HG03457 (cell line): ENCODE results near the gene DGKE.

ENCODE experiments used
- ATAC-seq: cut with Tn5 transposase; IDR thresholded peaks from one replicate; pipeline ENCODE4 v1.9.1; 2021; ENCODE audit warnings: moderate number of reproducible peaks; ENCODE audit not compliant: unreplicated experiment

DGKE gene

GRCh38 chr17:56887552-56888467 lies 53.9 kb downstream of the DGKE start:
- ATAC-seq: no peak

- no peak for ATAC-seq
Measured at GRCh38 chr17:56890390-56890789, 56.4 kb downstream of the DGKE start.

- no peak for ATAC-seq
Measured at GRCh38 chr17:56890906-56891674, 57.1 kb downstream of the DGKE start.

GRCh38 chr17:56891751-56892150 lies 57.8 kb downstream of the DGKE start:
- ATAC-seq: no peak

GRCh38 chr17:56892333-56892732 lies 58.4 kb downstream of the DGKE start:
- ATAC-seq: no peak

- ATAC-seq: no peak
Measured at GRCh38 chr17:56893503-56893902, 59.6 kb downstream of the DGKE start.

- no peak for ATAC-seq
Measured at GRCh38 chr17:56894859-56895455, 61.0 kb downstream of the DGKE start.

GRCh38 chr17:56896217-56896967 lies 62.4 kb downstream of the DGKE start:
- ATAC-seq: no peak

GRCh38 chr17:56896968-56897359 lies 63.0 kb downstream of the DGKE start:
- no peak for ATAC-seq

- no peak for ATAC-seq
Measured at GRCh38 chr17:56897646-56898424, 63.9 kb downstream of the DGKE start.

- no peak for ATAC-seq
Measured at GRCh38 chr17:56898874-56899273, 64.9 kb downstream of the DGKE start.

- ATAC-seq: no peak
Measured at GRCh38 chr17:56899403-56899802, 65.5 kb downstream of the DGKE start.

- ATAC-seq: no peak
Measured at GRCh38 chr17:56902348-56902747, 68.4 kb downstream of the DGKE start.

- ATAC-seq: no peak
Measured at GRCh38 chr17:56903560-56903959, 69.6 kb downstream of the DGKE start.

GRCh38 chr17:56908001-56908542 lies 74.1 kb downstream of the DGKE start:
- ATAC-seq: peak; percentile 94

GRCh38 chr17:56909742-56910508 lies 76.0 kb downstream of the DGKE start:
- ATAC-seq: no peak

- no peak for ATAC-seq
Measured at GRCh38 chr17:56910509-56911235, 76.7 kb downstream of the DGKE start.
